ENCODE results near the gene LAG3. TPM values are rescaled to one million over a fixed set of nuclear protein-coding genes. Genes with fewer than 3 reads are reported as not detected.
A peak's percentile ranks its signal among the peaks of the same experiment; 100 is the strongest.

The LAG3 gene
- total RNA-seq, 1 experiment from 2014 or later: 3.3 TPM

- TF ChIP-seq SIN3A (IDR thresholded peaks at IDR 0.05; ENCODE audit: low read depth): no peak
- TF ChIP-seq, protein P1, sequence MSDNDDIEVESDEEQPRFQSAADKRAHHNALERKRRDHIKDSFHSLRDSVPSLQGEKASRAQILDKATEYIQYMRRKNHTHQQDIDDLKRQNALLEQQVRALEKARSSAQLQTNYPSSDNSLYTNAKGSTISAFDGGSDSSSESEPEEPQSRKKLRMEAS (IDR thresholded peaks at IDR 0.05): no peak
- no peak for TF ChIP-seq POLR2A (IDR thresholded peaks at IDR 0.05; ENCODE audit: borderline replicate concordance, extremely low read depth, insufficient read depth, insufficient read length)
- no peak for TF ChIP-seq POLR2AphosphoS5 (IDR thresholded peaks at IDR 0.05; ENCODE audit: low read depth, low read length)
- TF ChIP-seq ZFX (IDR thresholded peaks at IDR 0.05): no peak
- no peak for TF ChIP-seq CEBPB (IDR thresholded peaks at IDR 0.05; ENCODE audit: low read depth)
- TF ChIP-seq CBX3 (IDR thresholded peaks at IDR 0.05; ENCODE audit: low read depth): no peak
- TF ChIP-seq FOSL1 (IDR thresholded peaks at IDR 0.05; ENCODE audit: low read depth): no peak
- TF ChIP-seq, protein P2, sequence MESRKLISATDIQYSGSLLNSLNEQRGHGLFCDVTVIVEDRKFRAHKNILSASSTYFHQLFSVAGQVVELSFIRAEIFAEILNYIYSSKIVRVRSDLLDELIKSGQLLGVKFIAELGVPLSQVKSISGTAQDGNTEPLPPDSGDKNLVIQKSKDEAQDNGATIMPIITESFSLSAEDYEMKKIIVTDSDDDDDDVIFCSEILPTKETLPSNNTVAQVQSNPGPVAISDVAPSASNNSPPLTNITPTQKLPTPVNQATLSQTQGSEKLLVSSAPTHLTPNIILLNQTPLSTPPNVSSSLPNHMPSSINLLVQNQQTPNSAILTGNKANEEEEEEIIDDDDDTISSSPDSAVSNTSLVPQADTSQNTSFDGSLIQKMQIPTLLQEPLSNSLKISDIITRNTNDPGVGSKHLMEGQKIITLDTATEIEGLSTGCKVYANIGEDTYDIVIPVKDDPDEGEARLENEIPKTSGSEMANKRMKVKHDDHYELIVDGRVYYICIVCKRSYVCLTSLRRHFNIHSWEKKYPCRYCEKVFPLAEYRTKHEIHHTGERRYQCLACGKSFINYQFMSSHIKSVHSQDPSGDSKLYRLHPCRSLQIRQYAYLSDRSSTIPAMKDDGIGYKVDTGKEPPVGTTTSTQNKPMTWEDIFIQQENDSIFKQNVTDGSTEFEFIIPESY (IDR thresholded peaks at IDR 0.05; ENCODE audit: extremely low read depth, insufficient replicate concordance, low read length): no peak
- no peak for TF ChIP-seq YY1 (IDR thresholded peaks at IDR 0.05; ENCODE audit: extremely low read depth, insufficient replicate concordance, low read depth, low read length)
- no peak for TF ChIP-seq JUND (IDR thresholded peaks at IDR 0.05)
- no peak for TF ChIP-seq RAD21 (IDR thresholded peaks at IDR 0.05; ENCODE audit: low read depth)
- TF ChIP-seq ZNF274 (IDR thresholded peaks at IDR 0.05; ENCODE audit: low read depth, low read length): no peak
- TF ChIP-seq SRF (IDR thresholded peaks at IDR 0.05; ENCODE audit: low read depth): no peak
- TF ChIP-seq, protein P3, sequence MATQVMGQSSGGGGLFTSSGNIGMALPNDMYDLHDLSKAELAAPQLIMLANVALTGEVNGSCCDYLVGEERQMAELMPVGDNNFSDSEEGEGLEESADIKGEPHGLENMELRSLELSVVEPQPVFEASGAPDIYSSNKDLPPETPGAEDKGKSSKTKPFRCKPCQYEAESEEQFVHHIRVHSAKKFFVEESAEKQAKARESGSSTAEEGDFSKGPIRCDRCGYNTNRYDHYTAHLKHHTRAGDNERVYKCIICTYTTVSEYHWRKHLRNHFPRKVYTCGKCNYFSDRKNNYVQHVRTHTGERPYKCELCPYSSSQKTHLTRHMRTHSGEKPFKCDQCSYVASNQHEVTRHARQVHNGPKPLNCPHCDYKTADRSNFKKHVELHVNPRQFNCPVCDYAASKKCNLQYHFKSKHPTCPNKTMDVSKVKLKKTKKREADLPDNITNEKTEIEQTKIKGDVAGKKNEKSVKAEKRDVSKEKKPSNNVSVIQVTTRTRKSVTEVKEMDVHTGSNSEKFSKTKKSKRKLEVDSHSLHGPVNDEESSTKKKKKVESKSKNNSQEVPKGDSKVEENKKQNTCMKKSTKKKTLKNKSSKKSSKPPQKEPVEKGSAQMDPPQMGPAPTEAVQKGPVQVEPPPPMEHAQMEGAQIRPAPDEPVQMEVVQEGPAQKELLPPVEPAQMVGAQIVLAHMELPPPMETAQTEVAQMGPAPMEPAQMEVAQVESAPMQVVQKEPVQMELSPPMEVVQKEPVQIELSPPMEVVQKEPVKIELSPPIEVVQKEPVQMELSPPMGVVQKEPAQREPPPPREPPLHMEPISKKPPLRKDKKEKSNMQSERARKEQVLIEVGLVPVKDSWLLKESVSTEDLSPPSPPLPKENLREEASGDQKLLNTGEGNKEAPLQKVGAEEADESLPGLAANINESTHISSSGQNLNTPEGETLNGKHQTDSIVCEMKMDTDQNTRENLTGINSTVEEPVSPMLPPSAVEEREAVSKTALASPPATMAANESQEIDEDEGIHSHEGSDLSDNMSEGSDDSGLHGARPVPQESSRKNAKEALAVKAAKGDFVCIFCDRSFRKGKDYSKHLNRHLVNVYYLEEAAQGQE (IDR thresholded peaks at IDR 0.05; ENCODE audit: low read depth): no peak
- no peak for TF ChIP-seq SP1 (IDR thresholded peaks at IDR 0.05; ENCODE audit: low read depth)
- H3K79me2 ChIP-seq (ENCODE audit: insufficient read depth, low read length): peaks cover 29% of the 10 kb centered on the region
- ChIA-PET CTCF (interaction anchor here (1.0 to 1.6 kb wide), 3 partner anchors 9 to 84 kb away, joined by 3 to 9 read pairs (median 4); partner anchors contain the start of gene MLF2), RAD21 (ENCODE audit: low non-redundant PET in 1 of 2, low total read pairs in 2 of 2, uncharacterized antibody in 2 of 2, unreplicated experiment in 2 of 2) (interaction anchor here in 1 of 2 experiments (0.8 kb wide), 1 partner anchor 15 kb away, joined by 4 read pairs; no protein-coding TSS in a partner anchor), POLR2A (no interaction called here)
- peak overlapping the region; percentile 72; the same call in 1 of the 2 replicates for H3K27ac ChIP-seq (ENCODE audit: low read depth, low read length)
- H3K4me3 ChIP-seq (replicated peaks in 1 of 2; ENCODE audit: low read depth in 1 of 2, low read length in 2 of 2): 0 out of 4 replicates have a peak overlapping the region, but pooled peaks of 1 of the 2 experiments have one; percentile 85
- DNase-seq (ENCODE audit: low read depth, low spot score) (no peak), ATAC-seq (no peak)
- H3K36me3 ChIP-seq (ENCODE audit: control insufficient read depth in 1 of 2, insufficient read depth in 2 of 2, low read length in 2 of 2): peaks cover 9 to 13% of the 10 kb centered on the region in 2 experiments; a peak in 3 of 4 replicates
- H3K9me3 ChIP-seq (ENCODE audit: control insufficient read depth in 1 of 2, insufficient read depth in 1 of 2, low read depth in 1 of 2, low read length in 2 of 2): no peaks in the 10 kb centered on the region
- H3K9me2 ChIP-seq (ENCODE audit: insufficient read depth): no peaks in the 10 kb centered on the region
- H3K4me2 ChIP-seq (ENCODE audit: low read length): peak overlapping the region; percentile 95
- H3K9ac ChIP-seq (ENCODE audit: low read length): no peak overlapping the region
- no TSS peak for BruUV-seq (replicated peaks)
- no peaks in the 10 kb centered on the region for H4K20me1 ChIP-seq (ENCODE audit: insufficient read depth)
- intact Hi-C loops (cut with micrococcal nuclease): no loop called here
- no peak overlapping the region for H2AFZ ChIP-seq (ENCODE audit: low read depth, low read length, poor library complexity, severe bottlenecking)
- peaks cover 32 to 61% of the 10 kb centered on the region in 2 experiments for H3K4me1 ChIP-seq (ENCODE audit: control insufficient read depth in 1 of 2, insufficient read depth in 2 of 2, low read length in 2 of 2)
- no peaks in the 10 kb centered on the region for H3K27me3 ChIP-seq (ENCODE audit: insufficient read depth, low read length)
Observed at GRCh38 chr12:6768990-6769389, 3.3 kb upstream of the LAG3 start.

All from HCT116 (cell line).